MV-4-11 (cell line): Measurements from ENCODE around the gene STPG3.

Source experiments
- DNase-seq: peaks from one replicate; lab custom pipeline; 2025; lab: John Stamatoyannopoulos, UW

The STPG3 gene

DNA sequence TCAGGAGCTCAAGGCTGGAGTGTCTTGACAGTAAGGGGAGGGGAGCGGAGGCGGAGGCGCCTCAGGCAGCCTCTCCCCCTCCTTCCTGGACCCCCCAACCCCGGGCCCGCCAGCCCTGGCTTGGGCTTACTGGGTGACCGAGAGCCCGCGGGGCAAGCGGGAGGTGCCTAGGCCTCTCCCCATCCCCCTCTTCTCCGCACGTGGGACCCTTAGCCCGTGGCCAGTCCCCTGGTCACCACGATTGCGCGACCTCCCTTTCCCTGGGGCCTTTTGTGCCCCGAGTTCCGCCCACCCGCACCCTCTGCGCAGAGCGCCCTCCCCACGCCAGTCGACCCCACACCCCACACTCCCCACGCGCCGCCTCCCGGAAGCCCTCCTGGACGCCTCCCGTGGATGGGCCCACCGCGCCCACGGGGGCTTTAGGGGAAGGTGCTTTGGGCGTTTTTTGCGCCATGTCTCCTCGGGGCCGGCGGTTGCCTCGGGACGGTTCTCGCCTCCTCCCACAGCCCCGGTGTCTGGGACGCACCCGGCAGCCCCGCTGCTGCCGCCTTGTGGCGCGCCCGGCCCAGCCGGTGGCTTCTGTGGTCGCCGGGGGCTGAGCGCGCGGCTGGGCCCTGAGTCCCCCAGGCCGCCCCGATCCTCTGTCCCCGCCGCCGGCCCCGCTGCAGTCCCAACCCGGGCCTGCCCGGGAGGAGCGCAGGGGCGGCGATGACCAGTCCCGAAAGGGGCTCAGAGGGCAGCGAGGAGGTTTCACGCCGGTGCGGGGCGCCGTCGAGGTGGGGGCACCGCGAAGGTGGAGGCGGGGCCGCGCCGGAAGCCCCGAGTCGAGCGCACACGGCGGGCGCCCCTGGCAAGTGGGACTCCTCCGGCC is 29.6 kb downstream of the STPG3 start:
- no peak for DNase-seq

- no peak for DNase-seq
Observed at GRCh38 chr9:137281345-137282116, 30.4 kb downstream of the STPG3 start.

DNA sequence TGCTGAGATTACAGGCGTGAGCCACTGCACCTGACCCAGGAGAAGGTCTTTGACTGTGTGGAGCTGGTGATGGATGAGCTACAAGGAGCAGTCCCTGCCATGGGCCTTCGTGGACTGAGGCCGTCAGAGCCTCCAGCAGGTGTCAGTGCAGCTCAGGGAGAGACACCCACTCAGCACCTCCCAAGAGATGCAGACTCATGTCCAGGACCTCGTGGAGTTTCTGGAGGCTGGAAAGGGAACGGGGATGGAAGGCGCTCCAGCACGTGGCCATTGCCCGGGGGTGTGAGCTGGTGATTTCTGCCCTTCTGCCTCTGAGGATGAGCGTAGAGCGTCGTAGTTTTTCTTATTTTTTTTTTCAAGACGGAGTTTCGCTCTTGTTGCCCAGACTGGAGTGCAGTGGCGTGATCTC is 35.9 kb downstream of the STPG3 start:
- DNase-seq = peak; percentile 21

GRCh38 chr9:137293094-137293481 is 42.0 kb downstream of the STPG3 start:
- no peak for DNase-seq

GRCh38 chr9:137293482-137294090 is 42.5 kb downstream of the STPG3 start:
- DNase-seq = no peak

DNA sequence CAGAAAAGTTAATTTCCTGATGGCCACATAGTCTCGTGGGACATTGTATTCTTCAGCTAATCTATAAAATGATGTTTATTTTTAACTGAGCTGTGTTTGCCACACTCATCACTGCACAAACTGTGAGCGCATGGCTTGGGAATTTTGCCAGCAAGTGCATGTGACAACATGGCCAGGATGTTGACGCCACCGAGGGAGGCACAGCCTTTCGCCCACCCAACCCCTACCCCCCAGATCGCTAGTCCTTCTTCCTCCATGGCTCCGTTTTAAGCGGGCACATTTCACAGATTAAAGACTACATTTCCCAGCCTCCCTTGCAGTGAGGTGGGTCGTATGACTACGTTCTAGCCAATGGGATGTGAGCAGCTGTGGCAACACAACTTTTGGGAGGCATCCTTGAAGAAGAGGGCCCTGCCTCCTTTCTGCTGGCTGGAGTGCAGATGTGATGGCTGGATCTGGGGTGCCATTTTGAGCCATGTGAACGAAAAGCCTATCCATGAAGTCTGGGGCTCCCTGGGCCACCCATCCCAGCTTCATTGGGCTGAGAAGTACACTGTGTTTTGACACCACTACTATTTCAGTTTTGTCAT is 43.1 kb downstream of the STPG3 start:
- peak; percentile 49 for DNase-seq

DNA sequence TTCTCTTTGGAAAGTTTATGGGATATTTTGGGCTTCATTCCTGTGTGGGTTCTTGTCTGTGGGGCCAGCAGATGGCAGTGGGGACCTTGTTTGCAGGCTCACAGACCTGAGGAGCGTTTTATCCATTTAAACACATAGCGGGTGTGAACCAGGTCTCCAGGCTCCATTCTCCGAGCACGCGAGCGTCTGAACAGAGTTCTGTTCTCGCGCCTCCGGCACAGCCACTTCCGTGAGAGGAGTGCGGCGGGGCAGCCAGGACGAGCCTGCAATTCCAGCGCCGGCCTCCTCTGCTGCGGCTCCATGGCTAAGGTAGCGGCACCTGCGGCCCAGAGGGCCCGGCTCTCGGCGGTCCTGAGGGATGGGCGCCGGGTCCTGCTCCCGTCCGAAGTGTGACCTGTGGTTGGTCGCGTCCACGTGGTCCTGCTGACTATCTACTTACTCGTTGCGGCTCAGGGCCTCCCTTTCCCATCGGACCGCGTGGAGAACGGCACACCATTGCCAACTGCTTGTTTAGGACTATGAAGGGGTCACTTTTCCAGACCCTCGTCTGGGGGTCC is 43.7 kb downstream of the STPG3 start:
- DNase-seq = no peak

- peak; percentile 4 for DNase-seq
Observed at GRCh38 chr9:137295238-137295811, 44.2 kb downstream of the STPG3 start.

DNA sequence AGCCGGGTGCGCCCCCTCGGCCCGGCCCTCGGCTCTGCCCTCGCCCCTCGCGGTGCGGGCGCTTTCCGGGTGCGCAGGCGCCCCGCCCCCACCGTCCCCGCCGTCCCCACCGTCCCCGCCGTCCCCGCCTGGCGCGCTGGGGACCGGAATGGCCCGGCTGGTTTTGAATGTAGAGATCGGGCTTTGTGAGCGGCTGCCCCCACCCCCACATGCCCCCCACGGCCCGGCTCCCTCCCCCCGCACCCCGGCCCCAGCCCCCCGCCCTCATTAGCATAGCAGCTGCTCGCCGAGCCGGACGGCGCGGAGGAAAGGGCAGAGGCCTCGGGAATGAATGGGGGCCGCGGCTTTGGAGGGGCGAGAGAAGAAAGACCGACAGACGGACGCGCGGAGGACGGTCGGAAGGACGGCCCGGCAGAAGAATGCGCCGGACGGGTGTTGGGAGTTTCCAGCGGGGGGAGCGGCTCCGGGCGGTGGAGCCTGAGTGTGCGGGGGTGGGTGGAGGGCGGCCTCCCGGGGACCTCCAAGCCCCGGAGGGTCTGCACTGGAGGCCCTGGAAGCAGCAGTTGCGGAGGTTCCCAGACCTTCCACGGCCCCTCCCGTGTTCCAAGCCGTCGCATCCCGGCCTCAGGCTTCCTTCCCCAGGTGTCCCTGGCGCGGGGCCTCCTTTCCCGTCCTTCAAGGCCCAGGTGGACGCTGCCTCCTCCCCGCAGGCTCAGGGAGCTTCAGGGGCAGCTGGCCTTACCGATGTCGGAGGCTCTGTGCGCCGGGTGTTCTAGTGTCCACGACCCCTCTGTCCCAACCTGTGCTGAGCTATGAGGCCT is 45.0 kb downstream of the STPG3 start:
- no peak for DNase-seq

DNA sequence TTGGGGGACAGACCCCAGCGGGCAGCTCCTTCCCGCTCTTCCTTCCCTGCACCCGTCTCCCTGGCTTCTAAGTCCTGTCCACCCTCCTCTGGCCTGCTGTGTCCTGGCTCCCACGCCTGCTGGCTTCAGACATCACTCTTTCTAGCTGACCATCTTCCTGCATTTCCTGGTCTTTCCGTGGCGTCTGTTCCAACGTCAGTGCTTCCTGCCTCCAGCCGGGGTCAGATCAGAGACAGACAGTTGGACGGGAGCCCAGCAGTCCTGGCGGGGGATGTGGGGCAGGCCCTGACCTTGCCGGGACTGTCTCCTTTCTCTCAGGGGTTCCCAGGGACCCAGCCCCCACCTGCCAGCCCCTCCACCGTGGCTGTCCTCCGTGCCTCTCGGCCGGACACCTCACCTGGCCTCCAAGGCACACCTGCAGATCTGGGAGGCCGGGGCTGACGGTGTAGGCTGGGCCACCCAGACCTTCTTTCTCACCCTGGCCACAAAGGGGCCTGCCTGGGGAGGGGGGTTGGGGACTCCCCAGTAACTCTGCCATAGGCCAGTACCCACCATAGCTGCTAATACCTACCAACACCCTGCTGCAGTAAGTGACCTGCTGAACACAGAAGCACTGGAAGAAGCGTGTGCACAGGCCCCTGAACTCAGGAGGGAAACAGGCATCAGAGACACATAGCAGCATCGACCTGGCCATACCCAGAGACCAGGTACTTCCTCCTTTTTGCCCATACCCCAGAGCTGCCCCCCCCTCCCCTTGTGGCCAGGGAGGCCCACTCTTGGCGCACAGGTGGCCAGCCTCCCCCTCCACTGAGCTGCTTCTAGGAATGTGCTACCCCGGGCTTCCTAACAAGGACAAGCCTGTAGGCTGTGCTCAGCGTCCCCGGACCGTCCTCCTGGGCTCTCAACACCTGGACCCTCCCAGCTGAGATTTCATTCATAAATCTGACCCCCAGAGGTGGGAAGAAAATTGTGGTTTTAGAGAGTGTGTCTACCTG is 45.9 kb downstream of the STPG3 start:
- DNase-seq = no peak

- no peak for DNase-seq
Observed at GRCh38 chr9:137297966-137298365, 46.9 kb downstream of the STPG3 start.

DNA sequence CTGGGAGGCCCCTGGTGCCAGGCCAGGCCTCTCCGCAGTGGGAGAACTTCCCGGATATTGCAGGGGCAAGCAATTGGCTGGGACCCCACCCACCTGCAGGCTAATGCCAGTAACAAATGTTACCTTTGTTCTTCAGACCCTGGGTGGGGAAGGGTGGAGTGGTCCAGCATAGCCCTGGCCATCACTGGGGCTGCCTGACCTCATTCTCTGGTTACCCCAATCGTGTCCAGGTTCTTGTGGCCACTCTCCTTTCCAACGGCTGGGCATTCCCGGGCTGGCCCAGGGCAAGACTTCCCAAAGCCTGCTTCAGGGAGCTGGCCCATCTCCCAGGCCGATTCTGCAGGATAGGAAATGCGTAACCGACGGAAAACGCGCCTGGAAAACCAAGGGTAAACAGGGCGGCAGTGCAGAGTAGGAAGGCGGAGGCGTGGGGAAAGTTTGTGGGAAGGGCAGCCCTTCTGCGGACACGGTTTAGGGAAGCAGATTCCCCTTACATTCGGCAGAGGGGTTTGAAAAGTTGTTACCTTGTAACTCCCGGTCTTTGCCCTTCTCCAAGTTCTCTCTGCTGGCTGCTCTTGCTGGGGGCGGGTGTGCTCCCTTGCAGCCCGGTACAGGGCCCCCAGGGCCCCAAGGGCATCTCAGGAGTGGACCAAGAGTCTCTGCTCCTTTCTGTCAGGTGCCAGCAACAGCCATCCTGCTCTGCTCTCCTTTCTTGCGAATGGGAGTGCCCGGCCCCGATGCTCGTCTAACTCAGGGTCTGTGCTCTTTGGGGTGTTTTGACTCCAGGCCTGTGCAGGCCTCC is 47.5 kb downstream of the STPG3 start:
- DNase-seq = no peak

- no peak for DNase-seq
Observed at GRCh38 chr9:137299203-137299565, 48.1 kb downstream of the STPG3 start.

GRCh38 chr9:137299938-137300337 is 48.9 kb downstream of the STPG3 start:
- no peak for DNase-seq

GRCh38 chr9:137300567-137301080 is 49.5 kb downstream of the STPG3 start:
- no peak for DNase-seq

- peak; percentile 27 for DNase-seq
Observed at GRCh38 chr9:137301081-137301947, 50.2 kb downstream of the STPG3 start.

DNA sequence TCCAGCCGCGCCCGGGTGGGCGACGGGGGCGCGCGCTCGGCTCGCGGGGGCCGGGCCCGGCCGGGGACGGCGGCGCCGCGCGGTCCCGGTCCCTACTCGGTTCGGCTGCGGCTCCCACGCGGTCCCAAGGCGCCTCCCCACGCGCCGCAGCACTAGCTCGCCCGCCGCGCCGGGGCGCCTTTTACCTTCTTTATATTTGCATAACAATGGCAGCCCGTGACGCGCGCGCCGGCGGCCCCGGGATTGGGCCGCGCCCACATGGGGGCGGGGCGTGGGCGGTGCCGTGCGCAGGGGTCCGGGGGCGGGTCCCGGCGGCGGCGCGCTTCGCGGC is 51.0 kb downstream of the STPG3 start, which contains the start of gene NRARP:
TSS of gene NRARP (minus strand) at position 154 of the 331 bp plus-strand sequence. CDS start 343 bp downstream, outside the sequence.
- peak; percentile 78 for DNase-seq
